HT-29 (cell line): ENCODE data around the gene SEZ6. TPM values are rescaled to one million over a fixed set of nuclear protein-coding genes. Genes with fewer than 3 reads are reported as not detected.

Experiments used
- DNase-seq: peaks from one replicate; pipeline ENCODE4 v3.0.0-alpha.2; 2015; ENCODE audit warnings: low spot score
- total RNA-seq: library from RNA; depleted of rRNA; stranded (reverse); fragments of >200 nt; shearing (Covaris generic); gene quantifications from 2 replicates; pipeline ENCODE4 v1.2.3, GENCODE V29; 2014

Gene SEZ6
- total RNA-seq, 1 experiment from 2014 or later = not detected

- no peak for DNase-seq
These were observed 2.5 kb downstream of the SEZ6 start for GRCh38 chr17:29003289-29003688.

GRCh38 chr17:29002811-29003210, 3.0 kb downstream of the SEZ6 start:
- DNase-seq = no peak

GRCh38 chr17:29000973-29001372, 4.9 kb downstream of the SEZ6 start:
- DNase-seq = no peak

GRCh38 chr17:28999206-28999605, 6.6 kb downstream of the SEZ6 start:
- no peak for DNase-seq

GRCh38 chr17:28997806-28998205, 8.0 kb downstream of the SEZ6 start:
- DNase-seq = no peak

GRCh38 chr17:28996554-28997096, 9.2 kb downstream of the SEZ6 start:
- DNase-seq = no peak

GRCh38 chr17:28993645-28994426, 12.0 kb downstream of the SEZ6 start:
- DNase-seq = no peak

GRCh38 chr17:28992625-28993600, 12.9 kb downstream of the SEZ6 start:
- no peak for DNase-seq

GRCh38 chr17:28992185-28992584, 13.6 kb downstream of the SEZ6 start:
- no peak for DNase-seq

GRCh38 chr17:28991779-28992178, 14.1 kb downstream of the SEZ6 start:
- no peak for DNase-seq

- DNase-seq = no peak
These were observed 16.8 kb downstream of the SEZ6 start for GRCh38 chr17:28989028-28989427.

- no peak for DNase-seq
These were observed 17.4 kb downstream of the SEZ6 start for GRCh38 chr17:28988475-28988874.

- DNase-seq = no peak
These were observed 18.8 kb downstream of the SEZ6 start for GRCh38 chr17:28986714-28987655.

- DNase-seq = no peak
These were observed 19.7 kb downstream of the SEZ6 start for GRCh38 chr17:28985950-28986713.

- DNase-seq = no peak
These were observed 22.3 kb downstream of the SEZ6 start for GRCh38 chr17:28983286-28984230.

- no peak for DNase-seq
These were observed 23.6 kb downstream of the SEZ6 start for GRCh38 chr17:28982131-28982793.

- no peak for DNase-seq
These were observed 27.4 kb downstream of the SEZ6 start for GRCh38 chr17:28978356-28978964.
